Activated CD4-positive, alpha-beta memory T cell treated with anti-CD3 and anti-CD28 coated beads for 36 hours (primary cell): ENCODE measurements around the gene BCL2. TPM values are rescaled to one million over a fixed set of nuclear protein-coding genes. Genes with fewer than 3 reads are reported as not detected.
A peak's percentile ranks its signal among the peaks of the same experiment; 100 is the strongest.

ENCODE experiments used
- CTCF ChIA-PET: fragments of 350-600 bp; sonication (Branson Sonifier 250); formaldehyde crosslinking; loops from one replicate; lab custom pipeline; 2021; ENCODE audit warnings: antibody characterized with exemption, inconsistent platforms; lab: Charles Lee
- POLR2A ChIA-PET: fragments of 350-600 bp; sonication (Branson Sonifier 250); formaldehyde crosslinking; loops from one replicate; lab custom pipeline; 2021; ENCODE audit warnings: antibody characterized with exemption; lab: Charles Lee
- DNase-seq: peaks from one replicate; pipeline ENCODE4 v3.0.0-alpha.2; 2020
- H3K27ac Mint-ChIP-seq: one replicate; pipeline ENCODE4 v1.8.0; 2021; ENCODE audit warnings: mixed read lengths
- H3K27me3 Mint-ChIP-seq: one replicate; pipeline ENCODE4 v1.8.0; 2021; ENCODE audit warnings: mixed read lengths
- H3K36me3 Mint-ChIP-seq: one replicate; pipeline ENCODE4 v1.8.0; 2021; ENCODE audit warnings: mixed read lengths
- H3K4me1 Mint-ChIP-seq: one replicate; pipeline ENCODE4 v1.8.0; 2021; ENCODE audit warnings: low read depth, mixed read lengths
- H3K4me3 Mint-ChIP-seq: one replicate; pipeline ENCODE4 v1.8.0; 2021; ENCODE audit warnings: mild to moderate bottlenecking, mixed read lengths
- H3K9me3 Mint-ChIP-seq: one replicate; pipeline ENCODE4 v1.8.0; 2021; ENCODE audit warnings: mixed read lengths
- intact Hi-C: fragments of 100-400 bp; cut with micrococcal nuclease; formaldehyde crosslinking; loops from one replicate; pipeline ENCODE4 v1.15.1; 2023
- total RNA-seq, 2 experiments: library from RNA; stranded (reverse); gene quantifications; one replicate each; pipeline ENCODE4 v1.2.3, GENCODE V29; 2021

The BCL2 gene
- total RNA-seq, 2 experiments from 2014 or later = 66.9 to 67.9 TPM

DNA sequence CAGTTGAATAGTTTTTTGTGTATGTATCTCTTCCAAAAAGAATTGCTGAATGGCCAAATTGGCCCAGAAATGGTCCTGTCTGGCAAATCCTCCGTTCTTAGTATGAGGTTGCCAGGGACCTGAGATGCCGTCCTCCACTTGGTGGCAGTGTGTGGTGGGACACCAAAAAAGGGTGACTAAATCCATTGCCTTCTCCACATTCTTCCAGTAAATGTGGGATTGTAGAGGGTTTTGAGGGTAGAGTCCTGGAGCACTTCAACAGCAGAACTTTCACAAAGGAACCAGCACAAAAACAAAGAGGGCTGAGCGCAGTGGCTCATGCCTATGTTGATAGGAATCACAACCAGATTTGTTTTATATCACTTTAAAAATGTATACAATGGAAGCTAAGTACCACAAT lies 199.9 kb downstream of the BCL2 start:
- intact Hi-C loops = loop anchor here (1.0 to 2.0 kb wide), 3 partner anchors 103 to 319 kb away; no protein-coding TSS in a partner anchor
- DNase-seq = peak; percentile 55
- CTCF ChIA-PET = interaction anchor here (0.6 to 2.5 kb wide), 10 partner anchors 17 to 319 kb away, joined by 3 to 19 read pairs (median 3); partner anchors contain the start of genes BCL2 and VPS4B
- H3K4me3 Mint-ChIP-seq = no peak overlapping the region
- POLR2A ChIA-PET = no interaction called here
- H3K4me1 Mint-ChIP-seq = peaks cover 10% of the 10 kb centered on the region
- no peaks in the 10 kb centered on the region for H3K9me3 Mint-ChIP-seq
- no peaks in the 10 kb centered on the region for H3K36me3 Mint-ChIP-seq
- H3K27me3 Mint-ChIP-seq = peaks cover 4% of the 10 kb centered on the region
- no peak overlapping the region for H3K27ac Mint-ChIP-seq

DNA sequence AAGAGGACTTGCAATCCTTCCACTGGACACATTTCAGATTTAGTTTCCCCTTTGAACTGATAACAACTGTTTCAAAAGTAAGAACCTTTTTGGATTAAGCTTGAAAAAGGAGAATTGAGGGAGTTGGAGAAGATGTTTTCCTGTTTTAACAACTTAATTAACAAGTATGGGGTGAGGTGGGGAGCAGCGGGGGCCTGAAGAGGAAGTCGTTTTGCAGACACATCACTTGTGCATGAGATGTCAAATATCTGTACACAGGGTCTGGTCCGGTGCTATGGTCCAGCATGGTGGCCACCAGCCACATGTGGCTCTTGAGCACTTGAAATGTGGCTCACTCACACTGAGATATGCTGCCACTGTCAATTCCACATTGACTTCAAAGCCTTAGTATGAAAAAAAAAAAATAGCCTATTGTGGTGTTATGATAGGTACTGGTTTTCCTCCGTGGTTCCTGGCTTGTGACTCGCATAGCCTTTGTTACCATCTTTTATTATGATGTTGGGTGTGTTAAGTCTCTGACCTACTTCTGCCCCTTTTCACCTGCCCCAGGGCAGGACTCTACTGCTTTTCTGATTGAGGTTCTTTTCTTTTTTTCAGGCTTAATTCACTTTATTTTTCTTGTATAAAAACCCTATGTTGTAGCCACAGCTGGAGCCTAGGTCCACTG lies 205.5 kb downstream of the BCL2 start:
- peaks cover 12% of the 10 kb centered on the region for H3K9me3 Mint-ChIP-seq
- H3K27me3 Mint-ChIP-seq = peaks cover 5% of the 10 kb centered on the region
- POLR2A ChIA-PET = no interaction called here
- DNase-seq = no peak
- H3K36me3 Mint-ChIP-seq = peaks cover 2% of the 10 kb centered on the region
- H3K4me1 Mint-ChIP-seq = peaks cover 3% of the 10 kb centered on the region
- intact Hi-C loops = no loop called here
- H3K4me3 Mint-ChIP-seq = no peak overlapping the region
- CTCF ChIA-PET = interaction anchor here (0.9 kb wide), 1 partner anchor 212 kb away, joined by 3 read pairs; no protein-coding TSS in a partner anchor
- H3K27ac Mint-ChIP-seq = no peak overlapping the region

DNA sequence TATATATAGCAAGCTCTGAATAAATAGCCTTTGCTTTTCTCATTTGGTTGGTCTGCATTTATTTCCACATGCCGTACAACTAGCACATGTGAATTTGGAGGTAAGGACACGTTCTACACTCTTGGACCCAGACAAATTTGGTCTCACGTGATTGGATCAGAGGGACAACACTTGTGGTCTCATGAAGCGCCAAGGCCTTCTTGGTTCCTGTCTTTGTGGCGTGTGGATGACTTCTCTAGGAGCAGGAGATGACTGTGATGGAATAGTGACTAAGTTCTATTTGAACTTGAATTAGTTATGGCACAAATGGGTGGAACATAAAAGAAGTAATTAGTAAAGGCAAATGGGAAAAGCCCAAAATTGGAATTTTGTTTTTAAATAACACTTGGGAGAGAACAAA lies 206.9 kb downstream of the BCL2 start:
- H3K27me3 Mint-ChIP-seq = peaks cover 2% of the 10 kb centered on the region
- ChIA-PET CTCF (no interaction called here), POLR2A (no interaction called here)
- H3K27ac Mint-ChIP-seq = no peak overlapping the region
- peaks cover 12% of the 10 kb centered on the region for H3K9me3 Mint-ChIP-seq
- peaks cover 6% of the 10 kb centered on the region for H3K4me1 Mint-ChIP-seq
- peaks cover 2% of the 10 kb centered on the region for H3K36me3 Mint-ChIP-seq
- intact Hi-C loops = no loop called here
- DNase-seq = no peak
- no peak overlapping the region for H3K4me3 Mint-ChIP-seq

DNA sequence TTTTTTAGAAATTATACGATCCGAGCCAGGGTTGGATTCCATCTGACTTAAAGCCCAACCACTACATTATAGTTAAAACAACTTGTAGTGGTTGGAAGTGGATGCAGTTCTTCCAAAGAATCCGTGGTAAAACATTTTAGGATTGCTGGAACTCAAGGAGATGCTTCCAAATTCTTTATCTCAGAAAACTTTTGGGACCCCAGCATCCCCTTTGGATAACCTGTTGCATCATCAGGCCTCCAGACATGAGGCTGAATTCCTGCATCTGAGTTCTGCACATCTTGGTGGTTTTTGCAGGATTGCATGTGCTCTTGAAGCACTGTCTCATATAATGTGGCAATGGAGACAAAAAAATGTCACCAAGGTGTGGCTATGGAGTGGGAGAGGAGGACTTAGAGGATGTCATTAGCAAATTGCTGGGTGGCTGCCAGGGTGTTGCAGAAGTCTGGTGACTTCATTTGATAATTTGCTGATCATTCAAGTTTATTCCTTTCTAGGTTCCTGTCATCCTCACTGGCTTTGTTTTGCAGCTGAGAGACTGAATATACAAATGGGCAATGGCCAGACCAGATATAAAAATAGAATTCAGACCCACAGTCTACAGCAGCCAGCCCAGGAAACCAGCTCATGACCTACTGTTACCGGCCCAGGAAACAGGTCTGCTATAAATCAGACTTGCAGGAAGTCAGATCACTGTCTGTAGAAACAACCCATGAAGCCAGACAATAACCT lies 207.7 kb downstream of the BCL2 start:
- Mint-ChIP-seq H3K9me3 (peaks cover 12% of the 10 kb centered on the region), H3K27ac (no peak overlapping the region), H3K4me3 (no peak overlapping the region), H3K4me1 (peaks cover 15% of the 10 kb centered on the region), H3K36me3 (peaks cover 2% of the 10 kb centered on the region), H3K27me3 (peaks cover 2% of the 10 kb centered on the region)
- no peak for DNase-seq
- ChIA-PET CTCF (no interaction called here), POLR2A (no interaction called here)
- intact Hi-C loops = no loop called here

DNA sequence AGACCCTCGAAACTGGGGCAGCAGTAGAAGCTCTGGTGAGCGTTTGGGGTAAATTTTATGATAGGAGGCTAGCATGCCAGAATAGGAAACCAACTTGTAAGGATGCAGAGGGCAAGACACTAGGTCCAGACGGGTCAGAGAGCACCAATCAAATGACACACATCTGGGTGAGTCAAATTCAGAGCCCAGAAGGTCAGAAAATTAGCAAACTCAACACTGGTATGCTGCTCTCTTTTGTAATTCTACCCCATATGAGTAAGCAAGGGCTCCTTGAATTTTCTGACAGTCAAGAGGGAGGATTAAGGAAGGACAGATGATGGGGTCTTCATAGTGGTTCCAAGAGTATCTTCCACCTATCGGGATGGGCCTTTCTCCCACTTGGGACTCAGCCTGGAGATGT lies 209.8 kb downstream of the BCL2 start:
- Mint-ChIP-seq H3K9me3 (peaks cover 14% of the 10 kb centered on the region), H3K27me3 (peaks cover 2% of the 10 kb centered on the region), H3K4me1 (peaks cover 24% of the 10 kb centered on the region), H3K27ac (no peak overlapping the region), H3K4me3 (no peak overlapping the region), H3K36me3 (peaks cover 2% of the 10 kb centered on the region)
- CTCF ChIA-PET = no interaction called here
- intact Hi-C loops = loop anchor here (5.0 kb wide), 1 partner anchor 192 kb away; no protein-coding TSS in a partner anchor
- DNase-seq = no peak
- POLR2A ChIA-PET = no interaction called here

DNA sequence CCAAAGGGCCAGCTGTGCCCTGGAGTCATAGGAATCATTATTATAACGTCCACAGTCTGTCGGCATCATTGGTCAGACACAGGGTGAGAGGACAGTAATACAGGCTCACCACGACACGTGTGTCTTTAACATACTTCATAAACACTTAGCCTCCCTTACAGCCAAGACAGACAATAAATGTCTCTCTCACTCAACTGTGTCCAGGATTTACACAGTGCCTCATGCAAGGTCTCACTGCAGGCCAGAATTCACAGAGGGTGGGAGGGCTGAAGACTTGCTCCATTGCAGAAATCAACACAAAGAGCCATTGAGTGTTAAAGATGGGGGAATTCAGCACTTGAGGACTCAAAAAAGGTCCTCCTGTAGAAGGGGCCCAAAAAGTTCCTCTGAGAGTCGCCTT lies 210.5 kb downstream of the BCL2 start:
- Mint-ChIP-seq H3K36me3 (peaks cover 2% of the 10 kb centered on the region), H3K27ac (no peak overlapping the region), H3K4me1 (peaks cover 22% of the 10 kb centered on the region), H3K27me3 (peaks cover 2% of the 10 kb centered on the region), H3K4me3 (no peak overlapping the region), H3K9me3 (peaks cover 14% of the 10 kb centered on the region)
- DNase-seq = no peak
- intact Hi-C loops = loop anchor here (5.0 kb wide), 1 partner anchor 193 kb away; no protein-coding TSS in a partner anchor
- ChIA-PET CTCF (no interaction called here), POLR2A (no interaction called here)

DNA sequence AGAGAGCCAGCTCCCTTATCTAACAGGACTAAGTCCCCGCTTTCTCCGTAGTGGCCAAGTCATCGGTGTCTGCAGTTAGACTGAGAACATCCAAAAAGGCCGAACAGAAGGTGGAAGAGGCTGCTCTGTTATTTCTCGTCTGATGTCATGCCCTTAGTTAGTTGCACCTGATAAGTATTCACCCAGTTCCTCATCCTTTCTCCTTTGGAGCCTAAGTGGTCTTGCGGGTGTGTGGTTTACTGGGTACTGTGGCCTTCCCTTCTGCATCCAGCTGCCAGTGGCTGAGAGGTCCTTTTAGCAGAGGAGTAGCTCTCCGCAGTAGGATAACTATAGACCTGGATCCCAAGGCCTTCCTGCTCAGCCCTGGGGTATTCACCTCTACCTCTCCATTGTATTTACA lies 211.6 kb downstream of the BCL2 start:
- DNase-seq = no peak
- Mint-ChIP-seq H3K36me3 (peaks cover 2% of the 10 kb centered on the region), H3K4me3 (no peak overlapping the region), H3K4me1 (peaks cover 26% of the 10 kb centered on the region), H3K27ac (no peak overlapping the region), H3K27me3 (no peaks in the 10 kb centered on the region), H3K9me3 (peaks cover 14% of the 10 kb centered on the region)
- intact Hi-C loops = loop anchor here (2.0 to 5.0 kb wide), 5 partner anchors 45 to 211 kb away; partner anchors contain the start of gene BCL2
- POLR2A ChIA-PET = interaction anchor here (1.0 to 1.4 kb wide), 2 partner anchors 45 to 211 kb away, joined by 5 to 7 read pairs; no protein-coding TSS in a partner anchor
- CTCF ChIA-PET = interaction anchor here (1.6 to 2.3 kb wide), 2 partner anchors 91 to 210 kb away, joined by 6 to 7 read pairs; no protein-coding TSS in a partner anchor

DNA sequence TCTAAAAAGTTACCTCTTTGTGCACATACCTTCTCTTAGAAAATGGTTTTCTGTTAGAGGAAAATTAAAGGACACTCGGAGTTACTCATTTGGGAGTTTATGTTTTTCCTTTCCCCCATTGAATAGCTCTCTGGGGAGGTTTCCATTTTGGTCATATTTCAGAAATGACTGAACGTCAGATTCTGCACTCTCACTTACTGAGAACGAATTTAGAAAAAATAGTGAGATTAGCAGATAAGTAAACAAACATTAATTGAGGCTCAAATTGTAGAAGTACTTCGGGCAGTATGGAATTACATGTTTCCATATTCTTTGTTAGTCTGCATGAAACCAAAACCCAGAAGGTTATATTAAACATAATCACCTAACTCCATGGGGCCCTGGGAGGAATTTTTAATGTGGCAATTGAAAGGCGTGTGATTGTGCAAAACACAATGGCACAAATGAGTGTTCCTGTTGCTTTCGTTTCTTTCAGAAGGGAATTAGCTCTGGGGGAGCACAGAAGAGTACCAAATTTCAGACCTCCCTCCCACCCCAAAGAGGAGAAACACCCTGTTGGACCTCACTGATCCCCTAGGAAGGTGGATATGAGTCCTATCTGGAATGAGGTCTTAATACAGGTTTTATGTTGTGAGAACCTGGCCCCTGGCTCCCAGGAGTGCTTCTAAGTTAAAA lies 212.3 kb downstream of the BCL2 start:
- POLR2A ChIA-PET = interaction anchor here (1.0 to 1.8 kb wide), 3 partner anchors 45 to 211 kb away, joined by 4 to 7 read pairs (median 5); no protein-coding TSS in a partner anchor
- intact Hi-C loops = loop anchor here (2.0 to 5.0 kb wide), 5 partner anchors 45 to 211 kb away; partner anchors contain the start of gene BCL2
- Mint-ChIP-seq H3K27ac (peak overlapping the region; percentile 52), H3K4me3 (peak overlapping the region; percentile 56), H3K9me3 (peaks cover 9% of the 10 kb centered on the region), H3K4me1 (peaks cover 26% of the 10 kb centered on the region), H3K36me3 (peaks cover 2% of the 10 kb centered on the region), H3K27me3 (no peaks in the 10 kb centered on the region)
- CTCF ChIA-PET = interaction anchor here (1.1 to 2.3 kb wide), 4 partner anchors 9 to 211 kb away, joined by 3 to 7 read pairs (median 4); no protein-coding TSS in a partner anchor
- no peak for DNase-seq

DNA sequence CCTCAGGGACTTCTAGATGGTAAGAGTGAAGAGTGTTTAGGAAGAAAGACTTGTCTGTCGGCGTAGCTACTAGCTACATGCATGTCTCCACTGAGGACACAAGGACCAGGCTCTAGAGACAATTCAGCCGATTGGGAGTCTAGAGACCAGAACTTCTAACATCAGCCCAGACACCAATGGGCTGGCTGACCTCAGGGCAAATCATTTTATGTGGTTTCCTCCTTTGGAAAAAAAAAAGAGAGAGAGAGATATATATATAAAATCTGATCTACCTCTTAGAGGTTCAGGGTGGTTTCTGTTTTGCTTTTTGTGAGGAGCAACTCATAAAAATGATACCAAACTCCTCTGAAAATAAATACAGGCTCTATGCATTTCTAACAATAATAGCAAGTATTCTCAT lies 212.8 kb downstream of the BCL2 start:
- Mint-ChIP-seq H3K36me3 (no peaks in the 10 kb centered on the region), H3K4me1 (peaks cover 31% of the 10 kb centered on the region), H3K4me3 (peak overlapping the region; percentile 56), H3K9me3 (peaks cover 3% of the 10 kb centered on the region), H3K27ac (peak overlapping the region; percentile 52), H3K27me3 (no peaks in the 10 kb centered on the region)
- CTCF ChIA-PET = interaction anchor here (1.1 to 2.3 kb wide), 4 partner anchors 9 to 211 kb away, joined by 3 to 7 read pairs (median 4); no protein-coding TSS in a partner anchor
- DNase-seq = no peak
- intact Hi-C loops = loop anchor here (2.0 to 5.0 kb wide), 5 partner anchors 46 to 212 kb away; partner anchors contain the start of gene BCL2
- POLR2A ChIA-PET = interaction anchor here (1.4 to 1.8 kb wide), 2 partner anchors 48 to 212 kb away, joined by 4 to 7 read pairs; no protein-coding TSS in a partner anchor

DNA sequence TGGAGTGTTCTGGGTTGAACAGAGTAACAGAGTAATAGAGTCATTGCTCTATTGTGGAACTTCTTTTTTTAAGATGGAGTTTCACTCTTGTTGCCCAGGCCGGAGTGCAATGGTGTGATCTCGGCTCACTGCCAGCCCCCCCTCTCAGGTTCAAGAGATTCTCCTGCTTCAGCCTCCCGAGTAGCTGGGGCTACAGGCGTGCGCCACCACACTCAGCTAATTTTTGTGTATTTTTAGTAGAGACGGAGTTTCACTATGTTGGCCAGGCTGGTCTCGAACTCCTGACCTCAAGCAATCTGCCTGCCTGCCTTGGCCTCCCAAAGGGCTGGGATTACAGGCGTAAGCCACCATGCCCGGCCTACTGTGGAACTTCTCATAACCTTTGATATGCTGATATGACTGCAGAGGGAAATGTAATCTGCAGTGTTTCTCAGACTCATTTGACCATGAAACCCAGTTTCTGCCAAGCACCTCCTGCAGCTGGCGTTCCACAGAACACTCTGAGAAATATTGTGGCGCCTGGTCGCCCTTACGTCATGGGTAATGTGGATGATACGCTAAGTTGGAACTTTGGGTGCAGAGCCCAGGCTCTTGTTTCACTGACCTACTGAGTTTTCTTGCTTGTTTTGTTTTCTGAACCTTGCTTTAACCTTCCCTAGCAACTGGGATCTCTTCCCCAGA lies 213.8 kb downstream of the BCL2 start:
- H3K9me3 Mint-ChIP-seq = peaks cover 2% of the 10 kb centered on the region
- no peak overlapping the region for H3K4me3 Mint-ChIP-seq
- CTCF ChIA-PET = interaction anchor here (2.3 kb wide), 1 partner anchor 212 kb away, joined by 6 read pairs; no protein-coding TSS in a partner anchor
- H3K27ac Mint-ChIP-seq = no peak overlapping the region
- H3K27me3 Mint-ChIP-seq = peaks cover under 1% of the 10 kb centered on the region
- no peaks in the 10 kb centered on the region for H3K36me3 Mint-ChIP-seq
- DNase-seq = peak; percentile 31
- POLR2A ChIA-PET = interaction anchor here (1.8 kb wide), 1 partner anchor 49 kb away, joined by 4 read pairs; no protein-coding TSS in a partner anchor
- H3K4me1 Mint-ChIP-seq = peaks cover 33% of the 10 kb centered on the region
- intact Hi-C loops = loop anchor here (2.0 to 5.0 kb wide), 5 partner anchors 47 to 213 kb away; partner anchors contain the start of gene BCL2

DNA sequence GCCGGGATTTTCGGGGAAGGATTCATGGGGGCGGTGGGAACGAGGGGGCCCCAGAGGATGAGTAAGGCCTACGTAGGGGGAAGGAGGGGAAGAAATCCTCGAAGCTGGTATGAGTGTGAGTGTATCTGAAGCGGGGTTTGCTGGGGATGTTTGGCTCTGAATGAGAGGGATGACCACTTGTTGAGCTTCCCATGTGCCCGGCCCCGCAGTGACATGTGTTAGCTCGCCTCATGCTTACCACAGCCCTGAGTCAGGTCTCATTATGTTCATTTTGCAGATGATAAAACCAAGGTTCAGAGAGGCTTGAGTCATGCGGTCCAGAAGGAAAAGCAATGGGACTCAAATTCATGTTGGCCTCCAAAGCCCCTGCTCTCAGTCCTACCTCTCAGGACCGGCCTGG lies 214.7 kb downstream of the BCL2 start:
- peaks cover 2% of the 10 kb centered on the region for H3K9me3 Mint-ChIP-seq
- intact Hi-C loops = loop anchor here (5.0 kb wide), 1 partner anchor 197 kb away; no protein-coding TSS in a partner anchor

More for the DNA sequence above, 214.7 kb downstream of the BCL2 start:
- H3K36me3 Mint-ChIP-seq = no peaks in the 10 kb centered on the region
- ChIA-PET POLR2A (no interaction called here), CTCF (no interaction called here)
- H3K4me1 Mint-ChIP-seq = peaks cover 38% of the 10 kb centered on the region
- no peak overlapping the region for H3K27ac Mint-ChIP-seq
- H3K27me3 Mint-ChIP-seq = peaks cover 3% of the 10 kb centered on the region
- H3K4me3 Mint-ChIP-seq = no peak overlapping the region
- DNase-seq = no peak
